Keratinocyte (primary cell): Measurements from ENCODE around the gene KCNK5. TPM values are rescaled to one million over a fixed set of nuclear protein-coding genes. Genes with fewer than 3 reads are reported as not detected.

Experiments used
- DNase-seq: peaks from one replicate; pipeline ENCODE4 v3.0.0-alpha.2; 2011; ENCODE audit warnings: low read depth, missing footprints, low spot score
- FAIRE-seq: peaks from 2 replicates; lab custom pipeline; 2011; peaks lifted over from hg19 to GRCh38; lab: Jason Lieb, UNC
- H2AFZ ChIP-seq: 2 replicates; pipeline ENCODE4 v1.6.0; 2012; ENCODE audit warnings: low read length, control low read depth, inconsistent platforms; ENCODE audit not compliant: control insufficient read depth
- H3K27ac ChIP-seq: 2 replicates; pipeline ENCODE4 v1.5.1; 2011; ENCODE audit warnings: low read length; ENCODE audit not compliant: control insufficient read depth, insufficient read depth
- H3K27me3 ChIP-seq: 3 replicates; pipeline ENCODE4 v1.6.0; 2011; ENCODE audit warnings: low read length; ENCODE audit not compliant: control insufficient read depth, insufficient read depth; ENCODE audit errors: extremely low read depth
- H3K36me3 ChIP-seq, 2 experiments: 2 replicates in 1 of 2; 3 replicates in 1 of 2; pipeline ENCODE4 v1.5.1; 2011; ENCODE audit warnings: low read length in 2 of 2, mild to moderate bottlenecking in 1 of 2; ENCODE audit not compliant: control insufficient read depth in 2 of 2, insufficient read depth in 2 of 2; ENCODE audit errors: extremely low read depth in 1 of 2
- H3K4me1 ChIP-seq: 3 replicates; pipeline ENCODE4 v1.5.1; 2011; ENCODE audit warnings: low read length; ENCODE audit not compliant: control insufficient read depth, insufficient read depth; ENCODE audit errors: extremely low read depth
- H3K4me2 ChIP-seq: 3 replicates; pipeline ENCODE4 v1.6.0; 2011; ENCODE audit warnings: low read depth, low read length; ENCODE audit not compliant: control insufficient read depth, insufficient read depth; ENCODE audit errors: extremely low read depth
- H3K4me3 ChIP-seq, 3 experiments: fragments of 200-600 bp in 1 of 3; sonication (generic) in 1 of 3; 2 replicates in 2 of 3; 3 replicates in 1 of 3; pipeline ENCODE4 v1.5.1; 2011 to 2016; ENCODE audit warnings: low read length in 3 of 3, mild to moderate bottlenecking in 3 of 3, control low read depth in 2 of 3, inconsistent platforms in 1 of 3, low read depth in 1 of 3, mixed read lengths in 1 of 3, mixed run types in 1 of 3, moderate library complexity in 1 of 3; ENCODE audit not compliant: control insufficient read depth in 2 of 3, insufficient read depth in 2 of 3; ENCODE audit errors: extremely low read depth in 1 of 3
- H3K79me2 ChIP-seq: 2 replicates; pipeline ENCODE4 v1.6.0; 2012; ENCODE audit warnings: low read length; ENCODE audit not compliant: control insufficient read depth, insufficient read depth
- H3K9ac ChIP-seq: 3 replicates; pipeline ENCODE4 v1.6.0; 2011; ENCODE audit warnings: low read length; ENCODE audit not compliant: control insufficient read depth, insufficient read depth; ENCODE audit errors: extremely low read depth
- H3K9me1 ChIP-seq: 3 replicates; pipeline ENCODE4 v1.6.0; 2011; ENCODE audit warnings: low read length; ENCODE audit not compliant: control insufficient read depth, insufficient read depth; ENCODE audit errors: extremely low read depth
- H3K9me3 ChIP-seq: 2 replicates; pipeline ENCODE4 v1.5.1; 2012; ENCODE audit warnings: low read depth, low read length; ENCODE audit not compliant: control insufficient read depth
- H4K20me1 ChIP-seq: 3 replicates; pipeline ENCODE4 v1.6.0; 2011; ENCODE audit warnings: low read length; ENCODE audit not compliant: control insufficient read depth, insufficient read depth; ENCODE audit errors: extremely low read depth
- EZH2 ChIP-seq: IDR thresholded peaks from one replicate; pipeline ENCODE4 v1.6.1; 2012; ENCODE audit warnings: inconsistent platforms, mild to moderate bottlenecking, low read length, moderate library complexity
- dilution Hi-C: fragments of 300-500 bp; cut with MboI; formaldehyde crosslinking; loops from one replicate; pipeline ENCODE4 v1.7.0; 2020; ENCODE audit warnings: low sequenced_read_pairs; ENCODE audit not compliant: extremely low pct_ligation_motif_present
- polyA plus RNA-seq, 5 experiments: library from polyadenylated mRNA; depleted of rRNA in 3 of 5; stranded (reverse) in 3 of 5; stranded (forward) in 1 of 5; unstranded in 1 of 5; fragments of >200 nt; gene quantifications; 1 replicate in 1 of 5; 2 replicates in 3 of 5; 3 replicates in 1 of 5; pipeline versions ENCODE4 v1.2.1 to v1.2.3, GENCODE V29; 2011 to 2012; ENCODE audit warnings: missing spikeins in 2 of 5, low read depth in 1 of 5, low replicate concordance in 1 of 5
- TF ChIP-seq, protein P1 (sequence below), 3 experiments: IDR thresholded peaks in 1 of 3; conservative IDR thresholded peaks in 1 of 3; optimal IDR thresholded peaks in 1 of 3; 2 replicates in 2 of 3; 3 replicates in 1 of 3; pipeline versions ENCODE3 to v1.5.1; 2011; ENCODE audit warnings: low read length in 3 of 3, mild to moderate bottlenecking in 3 of 3, moderate library complexity in 2 of 3, control low read depth in 1 of 3, inconsistent platforms in 1 of 3; ENCODE audit not compliant: insufficient read depth in 2 of 3; ENCODE audit errors: extremely low read depth in 1 of 3

The KCNK5 gene
- polyA plus RNA-seq, 1 donor (not counting 4 experiments of a cell fraction or from before 2014, with no cell fraction given) = not detected

DNA sequence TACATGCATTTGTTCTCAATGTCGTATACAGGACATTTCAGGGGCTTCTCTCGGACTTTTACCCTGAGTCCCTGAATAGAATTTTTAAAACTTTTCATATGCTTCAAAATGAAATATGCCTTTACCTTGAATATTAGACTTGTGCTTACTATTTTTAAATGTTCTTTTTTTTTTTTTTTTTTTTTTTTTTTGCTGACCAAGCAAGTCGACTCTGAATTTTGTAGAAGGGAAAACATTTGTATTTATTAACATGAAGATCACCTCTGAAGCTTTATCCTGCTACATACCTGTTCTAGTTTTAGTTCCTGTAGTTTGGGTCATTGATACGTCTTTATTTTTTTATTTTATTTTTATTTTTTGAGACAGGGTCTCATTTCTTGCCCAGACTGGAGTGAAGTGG, 74.6 kb downstream of the KCNK5 start:
- H3K9me1 ChIP-seq = no peaks in the 10 kb centered on the region
- H3K27me3 ChIP-seq = no peaks in the 10 kb centered on the region
- DNase-seq (no peak), FAIRE-seq (no peak)
- dilution Hi-C loops = no loop called here
- no peaks in the 10 kb centered on the region for H4K20me1 ChIP-seq
- no peak overlapping the region for H2AFZ ChIP-seq
- H3K9me3 ChIP-seq = no peaks in the 10 kb centered on the region
- TF ChIP-seq EZH2 = no peak
- TF ChIP-seq, protein P1, sequence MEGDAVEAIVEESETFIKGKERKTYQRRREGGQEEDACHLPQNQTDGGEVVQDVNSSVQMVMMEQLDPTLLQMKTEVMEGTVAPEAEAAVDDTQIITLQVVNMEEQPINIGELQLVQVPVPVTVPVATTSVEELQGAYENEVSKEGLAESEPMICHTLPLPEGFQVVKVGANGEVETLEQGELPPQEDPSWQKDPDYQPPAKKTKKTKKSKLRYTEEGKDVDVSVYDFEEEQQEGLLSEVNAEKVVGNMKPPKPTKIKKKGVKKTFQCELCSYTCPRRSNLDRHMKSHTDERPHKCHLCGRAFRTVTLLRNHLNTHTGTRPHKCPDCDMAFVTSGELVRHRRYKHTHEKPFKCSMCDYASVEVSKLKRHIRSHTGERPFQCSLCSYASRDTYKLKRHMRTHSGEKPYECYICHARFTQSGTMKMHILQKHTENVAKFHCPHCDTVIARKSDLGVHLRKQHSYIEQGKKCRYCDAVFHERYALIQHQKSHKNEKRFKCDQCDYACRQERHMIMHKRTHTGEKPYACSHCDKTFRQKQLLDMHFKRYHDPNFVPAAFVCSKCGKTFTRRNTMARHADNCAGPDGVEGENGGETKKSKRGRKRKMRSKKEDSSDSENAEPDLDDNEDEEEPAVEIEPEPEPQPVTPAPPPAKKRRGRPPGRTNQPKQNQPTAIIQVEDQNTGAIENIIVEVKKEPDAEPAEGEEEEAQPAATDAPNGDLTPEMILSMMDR (optimal IDR thresholded peaks at IDR 0.05 in 1 of 3, IDR thresholded peaks at IDR 0.05 in 1 of 3, conservative IDR thresholded peaks at IDR 0.05 in 1 of 3; ENCODE audit: extremely low read depth in 1 of 3, insufficient read depth in 2 of 3, low read length in 3 of 3) = no peak
- H3K27ac ChIP-seq = no peak overlapping the region
- H3K4me1 ChIP-seq = no peaks in the 10 kb centered on the region
- no peaks in the 10 kb centered on the region for H3K79me2 ChIP-seq
- H3K36me3 ChIP-seq = no peaks in the 10 kb centered on the region
- H3K4me3 ChIP-seq = no peak overlapping the region
- H3K4me2 ChIP-seq = no peak overlapping the region
- no peak overlapping the region for H3K9ac ChIP-seq

DNA sequence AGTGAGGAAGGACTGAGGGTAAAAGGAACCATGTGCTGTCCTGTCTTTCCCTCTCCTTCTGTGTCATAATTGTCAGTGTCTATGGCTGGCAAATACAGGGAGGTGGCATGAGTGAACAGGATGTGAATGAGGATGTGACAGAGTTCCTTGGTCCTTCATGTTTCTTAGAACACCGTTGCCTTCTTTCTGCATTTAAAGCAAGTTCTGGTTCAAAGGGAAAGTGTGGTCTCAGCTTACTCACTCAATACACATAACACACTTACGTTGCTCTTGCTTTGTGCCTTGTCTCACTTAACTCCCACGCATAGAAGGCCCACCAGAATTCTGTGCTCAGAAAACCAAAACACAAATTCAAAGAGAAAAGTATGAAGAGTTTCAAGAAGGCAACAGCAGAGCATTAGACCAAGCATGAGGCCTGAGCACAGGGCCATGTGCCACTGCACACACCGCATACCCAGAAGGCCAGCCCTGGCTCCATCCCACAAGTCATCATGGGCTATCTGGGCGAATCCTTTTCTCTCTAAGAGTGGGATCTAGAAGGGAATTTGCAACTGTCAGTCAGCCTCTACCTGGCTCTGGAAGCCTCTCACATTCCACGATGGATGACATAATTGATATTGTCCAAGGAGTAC, 75.4 kb downstream of the KCNK5 start:
- Histone ChIP-seq H3K27me3 (no peaks in the 10 kb centered on the region), H3K36me3 (no peaks in the 10 kb centered on the region), H2AFZ (no peak overlapping the region), H3K9me3 (no peaks in the 10 kb centered on the region), H3K4me1 (no peaks in the 10 kb centered on the region), H3K4me3 (no peak overlapping the region), H3K27ac (no peak overlapping the region), H3K9ac (no peak overlapping the region), H3K9me1 (no peaks in the 10 kb centered on the region), H3K4me2 (no peak overlapping the region), H3K79me2 (no peaks in the 10 kb centered on the region), H4K20me1 (no peaks in the 10 kb centered on the region)
- FAIRE-seq (no peak), DNase-seq (no peak)
- dilution Hi-C loops = no loop called here
- no peak for TF ChIP-seq EZH2
- TF ChIP-seq, protein P1 (optimal IDR thresholded peaks at IDR 0.05 in 1 of 3, IDR thresholded peaks at IDR 0.05 in 1 of 3, conservative IDR thresholded peaks at IDR 0.05 in 1 of 3; ENCODE audit: extremely low read depth in 1 of 3, insufficient read depth in 2 of 3, low read length in 3 of 3) = no peak
